Naive B cell (primary cell): ENCODE results near the gene CCDC127. TPM values are rescaled to one million over a fixed set of nuclear protein-coding genes. Genes with fewer than 3 reads are reported as not detected.
A peak's percentile ranks its signal among the peaks of the same experiment; 100 is the strongest.

ENCODE experiments used
- ATAC-seq, 2 donors: fragments of 150-1000 bp; cut with Tn5 transposase; 2 replicates each; pipeline ENCODE4 v1.10.0; 2021; ENCODE audit warnings: low read depth in 2 of 2, mild to moderate bottlenecking in 2 of 2, moderate library complexity in 2 of 2
- DNase-seq: peaks from one replicate; pipeline ENCODE4 v3.0.0; 2022
- H3K27ac Mint-ChIP-seq, 6 donors: one replicate each; pipeline ENCODE4 v1.8.0; 2020 to 2022; ENCODE audit warnings: mild to moderate bottlenecking in 6 of 6, mixed read lengths in 6 of 6, moderate library complexity in 5 of 6, inconsistent platforms in 2 of 6
- H3K27me3 Mint-ChIP-seq, 3 donors: one replicate each; pipeline ENCODE4 v1.8.0; 2021 to 2022; ENCODE audit warnings: mixed read lengths in 3 of 3, mild to moderate bottlenecking in 1 of 3
- H3K36me3 Mint-ChIP-seq, 2 donors: one replicate each; pipeline ENCODE4 v1.8.0; 2020 to 2022; ENCODE audit warnings: mixed read lengths in 2 of 2, inconsistent platforms in 1 of 2, mild to moderate bottlenecking in 1 of 2
- H3K4me1 Mint-ChIP-seq, 3 donors: one replicate each; pipeline ENCODE4 v1.8.0; 2020 to 2022; ENCODE audit warnings: mixed read lengths in 3 of 3, inconsistent platforms in 1 of 3, mild to moderate bottlenecking in 1 of 3, moderate library complexity in 1 of 3
- H3K4me3 Mint-ChIP-seq, 8 donors: one replicate each; pipeline ENCODE4 v1.8.0; 2020 to 2022; ENCODE audit warnings: mild to moderate bottlenecking in 8 of 8, mixed read lengths in 8 of 8, moderate library complexity in 8 of 8, inconsistent platforms in 2 of 8
- H3K9me3 Mint-ChIP-seq, 7 donors: one replicate each; pipeline ENCODE4 v1.8.0; 2020 to 2022; ENCODE audit warnings: mixed read lengths in 7 of 7, mild to moderate bottlenecking in 5 of 7, inconsistent platforms in 2 of 7, moderate library complexity in 1 of 7
- polyA plus RNA-seq, 6 donors: library from polyadenylated mRNA; unstranded; fragments of 300-500 nt; fragmentation: Illumina TruSeq; gene quantifications; one replicate each; pipeline ENCODE4 v1.2.3, GENCODE V29; 2021; ENCODE audit warnings: low read depth in 6 of 6

Gene CCDC127
- polyA plus RNA-seq, 6 donors from 2014 or later, result 1.7 to 5.8 (median 2.5) TPM

GRCh38 chr5:178110-178509 lies 39.8 kb downstream of the CCDC127 start:
- DNase-seq, result no peak
- Mint-ChIP-seq H3K9me3 (no peaks in the 10 kb centered on the region), H3K36me3 (no peaks in the 10 kb centered on the region), H3K4me3 (no peak overlapping the region), H3K4me1 (no peaks in the 10 kb centered on the region), H3K27me3 (peaks cover 0 to 18% (median 0%) of the 10 kb centered on the region in 3 donors), H3K27ac (peak overlapping the region in 1 of 6 donors; percentile 76)
- no peak for ATAC-seq

GRCh38 chr5:176296-176823 lies 41.6 kb downstream of the CCDC127 start:
- ATAC-seq, result no peak
- Mint-ChIP-seq H3K9me3 (no peaks in the 10 kb centered on the region), H3K27me3 (peaks cover 0 to 17% (median 0%) of the 10 kb centered on the region in 3 donors), H3K4me1 (no peaks in the 10 kb centered on the region), H3K27ac (peak overlapping the region in 1 of 6 donors; percentile 42), H3K36me3 (no peaks in the 10 kb centered on the region), H3K4me3 (no peak overlapping the region)
- no peak for DNase-seq

GRCh38 chr5:174876-175465 lies 43.0 kb downstream of the CCDC127 start:
- no peak for ATAC-seq
- no peak overlapping the region for H3K4me3 Mint-ChIP-seq
- DNase-seq, result no peak
- peak overlapping the region in 1 of 6 donors; percentile 89 for H3K27ac Mint-ChIP-seq
- no peaks in the 10 kb centered on the region for H3K9me3 Mint-ChIP-seq
- H3K36me3 Mint-ChIP-seq, result no peaks in the 10 kb centered on the region
- no peaks in the 10 kb centered on the region for H3K4me1 Mint-ChIP-seq
- H3K27me3 Mint-ChIP-seq, result peaks cover 0 to 8% (median 0%) of the 10 kb centered on the region in 3 donors

- Mint-ChIP-seq H3K27me3 (peaks cover 0 to under 1% (median 0%) of the 10 kb centered on the region in 3 donors), H3K27ac (no peak overlapping the region)
These were observed 43.7 kb downstream of the CCDC127 start for GRCh38 chr5:174291-174600.

GRCh38 chr5:173392-174290 lies 44.3 kb downstream of the CCDC127 start:
- DNase-seq (no peak), ATAC-seq (no peak)
- no peaks in the 10 kb centered on the region for H3K36me3 Mint-ChIP-seq
- H3K9me3 Mint-ChIP-seq, result no peaks in the 10 kb centered on the region
- H3K4me1 Mint-ChIP-seq, result no peaks in the 10 kb centered on the region
- no peak overlapping the region for H3K27ac Mint-ChIP-seq
- H3K27me3 Mint-ChIP-seq, result no peaks in the 10 kb centered on the region
- no peak overlapping the region for H3K4me3 Mint-ChIP-seq

More at GRCh38 chr5:174291-174600, 43.7 kb downstream of the CCDC127 start:
- ATAC-seq, result no peak
- Mint-ChIP-seq H3K36me3 (no peaks in the 10 kb centered on the region), H3K4me1 (no peaks in the 10 kb centered on the region), H3K9me3 (no peaks in the 10 kb centered on the region), H3K4me3 (no peak overlapping the region)
- no peak for DNase-seq

GRCh38 chr5:172841-173251 lies 45.1 kb downstream of the CCDC127 start:
- H3K4me3 Mint-ChIP-seq, result no peak overlapping the region
- no peaks in the 10 kb centered on the region for H3K36me3 Mint-ChIP-seq
- H3K4me1 Mint-ChIP-seq, result no peaks in the 10 kb centered on the region
- ATAC-seq, result no peak
- no peak for DNase-seq
- no peaks in the 10 kb centered on the region for H3K27me3 Mint-ChIP-seq
- no peak overlapping the region for H3K27ac Mint-ChIP-seq
- H3K9me3 Mint-ChIP-seq, result no peaks in the 10 kb centered on the region

- no peaks in the 10 kb centered on the region for H3K9me3 Mint-ChIP-seq
- ATAC-seq, result no peak
- H3K4me3 Mint-ChIP-seq, result no peak overlapping the region
- no peaks in the 10 kb centered on the region for H3K27me3 Mint-ChIP-seq
- H3K27ac Mint-ChIP-seq, result no peak overlapping the region
- H3K4me1 Mint-ChIP-seq, result no peaks in the 10 kb centered on the region
- no peak for DNase-seq
- no peaks in the 10 kb centered on the region for H3K36me3 Mint-ChIP-seq
These were observed 45.5 kb downstream of the CCDC127 start for GRCh38 chr5:172421-172820.

- H3K4me1 Mint-ChIP-seq, result no peaks in the 10 kb centered on the region
- ATAC-seq (no peak), DNase-seq (no peak)
- no peak overlapping the region for H3K27ac Mint-ChIP-seq
- no peaks in the 10 kb centered on the region for H3K9me3 Mint-ChIP-seq
- no peaks in the 10 kb centered on the region for H3K27me3 Mint-ChIP-seq
- H3K36me3 Mint-ChIP-seq, result no peaks in the 10 kb centered on the region
- no peak overlapping the region for H3K4me3 Mint-ChIP-seq
These were observed 46.1 kb downstream of the CCDC127 start for GRCh38 chr5:171801-172331.

GRCh38 chr5:170971-171800 lies 46.8 kb downstream of the CCDC127 start:
- Mint-ChIP-seq H3K9me3 (no peaks in the 10 kb centered on the region), H3K4me1 (no peaks in the 10 kb centered on the region), H3K27me3 (no peaks in the 10 kb centered on the region), H3K4me3 (no peak overlapping the region), H3K27ac (no peak overlapping the region), H3K36me3 (no peaks in the 10 kb centered on the region)
- ATAC-seq (no peak), DNase-seq (no peak)

- Mint-ChIP-seq H3K9me3 (no peaks in the 10 kb centered on the region), H3K4me1 (no peaks in the 10 kb centered on the region), H3K4me3 (no peak overlapping the region), H3K36me3 (no peaks in the 10 kb centered on the region), H3K27ac (no peak overlapping the region), H3K27me3 (no peaks in the 10 kb centered on the region)
- ATAC-seq (no peak), DNase-seq (no peak)
These were observed 48.2 kb downstream of the CCDC127 start for GRCh38 chr5:169728-170094.

GRCh38 chr5:169071-169727 lies 48.8 kb downstream of the CCDC127 start:
- ATAC-seq (no peak), DNase-seq (no peak)
- Mint-ChIP-seq H3K4me3 (no peak overlapping the region), H3K9me3 (peaks cover 0 to 2% (median 0%) of the 10 kb centered on the region in 7 donors), H3K27me3 (no peaks in the 10 kb centered on the region), H3K4me1 (no peaks in the 10 kb centered on the region), H3K36me3 (no peaks in the 10 kb centered on the region), H3K27ac (peak overlapping the region in 1 of 6 donors; percentile 44)

GRCh38 chr5:167982-168660 lies 49.8 kb downstream of the CCDC127 start:
- no peak for ATAC-seq
- H3K27ac Mint-ChIP-seq, result no peak overlapping the region
- H3K4me1 Mint-ChIP-seq, result no peaks in the 10 kb centered on the region
- H3K9me3 Mint-ChIP-seq, result peaks cover 0 to 2% (median 0%) of the 10 kb centered on the region in 7 donors
- no peaks in the 10 kb centered on the region for H3K36me3 Mint-ChIP-seq
- no peak for DNase-seq
- no peak overlapping the region for H3K4me3 Mint-ChIP-seq
- H3K27me3 Mint-ChIP-seq, result no peaks in the 10 kb centered on the region
